Endodermal cell (in vitro differentiated cells): ENCODE data around the gene SENP2. TPM values are rescaled to one million over a fixed set of nuclear protein-coding genes. Genes with fewer than 3 reads are reported as not detected.

Experiments used
- DNase-seq: peaks from one replicate; pipeline ENCODE4 v3.0.0-alpha.2; 2017
- H3K27ac ChIP-seq: 2 replicates; pipeline ENCODE4 v1.5.1; 2013; ENCODE audit warnings: mild to moderate bottlenecking, low read depth, low read length, moderate library complexity
- H3K27me3 ChIP-seq: 2 replicates; pipeline ENCODE4 v1.6.1; 2013; ENCODE audit warnings: mild to moderate bottlenecking, low read length, moderate library complexity; ENCODE audit not compliant: insufficient read depth, control insufficient read depth, poor library complexity, severe bottlenecking
- H3K36me3 ChIP-seq: 2 replicates; pipeline ENCODE4 v1.7.0; 2013; ENCODE audit warnings: mild to moderate bottlenecking, low read length, moderate library complexity; ENCODE audit not compliant: control insufficient read depth, insufficient read depth
- H3K4me1 ChIP-seq: one replicate; pipeline ENCODE4 v1.7.0; 2013; ENCODE audit warnings: low read length; ENCODE audit not compliant: control insufficient read depth, insufficient read depth
- H3K4me3 ChIP-seq: 2 replicates; pipeline ENCODE4 v1.5.1; 2013; ENCODE audit warnings: mild to moderate bottlenecking, low read length, moderate library complexity
- H3K9ac ChIP-seq: 2 replicates; pipeline ENCODE4 v1.6.1; 2013; ENCODE audit warnings: mild to moderate bottlenecking, low read length, moderate library complexity; ENCODE audit not compliant: poor library complexity, severe bottlenecking; ENCODE audit errors: extremely low read depth
- H3K9me3 ChIP-seq: 2 replicates; pipeline ENCODE4 v1.6.1; 2013; ENCODE audit warnings: mild to moderate bottlenecking, low read length, moderate library complexity; ENCODE audit not compliant: control insufficient read depth
- H3K27ac Mint-ChIP-seq: 2 replicates; pipeline ENCODE4 v1.8.0; 2020; ENCODE audit warnings: mixed read lengths
- H3K27me3 Mint-ChIP-seq: 2 replicates; pipeline ENCODE4 v1.8.0; 2021; ENCODE audit warnings: mild to moderate bottlenecking, mixed read lengths; ENCODE audit not compliant: insufficient read depth
- H3K36me3 Mint-ChIP-seq: 2 replicates; pipeline ENCODE4 v1.8.0; 2020; ENCODE audit warnings: low read depth, mixed read lengths
- H3K4me1 Mint-ChIP-seq: 2 replicates; pipeline ENCODE4 v1.8.0; 2020; ENCODE audit warnings: mixed read lengths
- H3K4me3 Mint-ChIP-seq: 2 replicates; pipeline ENCODE4 v1.8.0; 2020; ENCODE audit warnings: mild to moderate bottlenecking, moderate library complexity, mixed read lengths
- H3K9me3 Mint-ChIP-seq: 2 replicates; pipeline ENCODE4 v1.8.0; 2020; ENCODE audit warnings: mild to moderate bottlenecking, mixed read lengths
- CTCF ChIP-seq: fragments of 200-600 bp; sonication (generic); conservative IDR thresholded peaks from 2 replicates; pipeline ENCODE4 v1.5.0; 2021; ENCODE audit warnings: antibody characterized with exemption, mild to moderate bottlenecking
- WGBS, 2 experiments: methylation state at CpG; one replicate each; pipeline versions ENCODE4 v1.1.5 to v1.1.7; 2013; ENCODE audit warnings: missing lambda C conversion rate in 2 of 2, mixed read lengths in 1 of 2; ENCODE audit not compliant: insufficient coverage in 1 of 2, insufficient read length in 1 of 2; 5-methylcytosine and 5-hydroxymethylcytosine counted together
- total RNA-seq, 2 donors: library from RNA; stranded (reverse); fragmentation: NEBNext Ultra II Directional in 1 of 2; extraction: Animal tissue kit (Norgen Biotek cat#: 25700) in 1 of 2; gene quantifications; 2 replicates in 1 of 2; 3 replicates in 1 of 2; pipeline ENCODE4 v1.2.1, GENCODE V29; 2021

Gene SENP2
- total RNA-seq, 2 donors from 2014 or later = 44.6 to 46.4 TPM

GRCh38 chr3:185540695-185541094, 45.4 kb upstream of the SENP2 start:
- Histone ChIP-seq H3K27me3 (no peaks in the 10 kb centered on the region), H3K27ac (no peak overlapping the region), H3K4me1 (no peaks in the 10 kb centered on the region), H3K9me3 (no peaks in the 10 kb centered on the region), H3K36me3 (no peaks in the 10 kb centered on the region), H3K9ac (no peak overlapping the region), H3K4me3 (no peak overlapping the region)
- no peak for TF ChIP-seq CTCF
- H3K4me1 Mint-ChIP-seq = peaks cover 5% of the 10 kb centered on the region
- no peaks in the 10 kb centered on the region for H3K9me3 Mint-ChIP-seq
- H3K27me3 Mint-ChIP-seq = no peaks in the 10 kb centered on the region
- no peak overlapping the region for H3K4me3 Mint-ChIP-seq
- H3K27ac Mint-ChIP-seq = no peak overlapping the region
- H3K36me3 Mint-ChIP-seq = no peaks in the 10 kb centered on the region
- no peak for DNase-seq
- WGBS, 2 experiments = 97 to 98% methylated on average over 4 to 5 of the region's 7 CpGs

GRCh38 chr3:185549122-185549521, 37.0 kb upstream of the SENP2 start:
- no peak overlapping the region for H3K27ac Mint-ChIP-seq
- no peaks in the 10 kb centered on the region for H3K36me3 Mint-ChIP-seq
- no peak overlapping the region for H3K9ac ChIP-seq
- no peak for DNase-seq
- WGBS, 2 experiments = 93% methylated on average over 2 of the region's 3 CpGs; no CpG with 5 or more reads in 1 of the 2 experiments
- H3K27ac ChIP-seq = no peak overlapping the region
- no peak for TF ChIP-seq CTCF
- H3K4me1 ChIP-seq = no peaks in the 10 kb centered on the region
- H3K4me3 ChIP-seq = no peak overlapping the region
- no peaks in the 10 kb centered on the region for H3K27me3 ChIP-seq
- H3K4me3 Mint-ChIP-seq = no peak overlapping the region
- H3K9me3 Mint-ChIP-seq = no peaks in the 10 kb centered on the region
- peaks cover 7% of the 10 kb centered on the region for H3K4me1 Mint-ChIP-seq
- no peaks in the 10 kb centered on the region for H3K27me3 Mint-ChIP-seq
- H3K36me3 ChIP-seq = no peaks in the 10 kb centered on the region
- no peaks in the 10 kb centered on the region for H3K9me3 ChIP-seq

GRCh38 chr3:185549651-185550111, 36.4 kb upstream of the SENP2 start:
- no peak overlapping the region for H3K4me3 Mint-ChIP-seq

More at GRCh38 chr3:185549651-185550111, 36.4 kb upstream of the SENP2 start:
- 86 to 94% methylated on average over 3 of the region's 3 CpGs for WGBS, 2 experiments
- Histone ChIP-seq H3K4me1 (no peaks in the 10 kb centered on the region), H3K9me3 (no peaks in the 10 kb centered on the region), H3K9ac (no peak overlapping the region), H3K36me3 (no peaks in the 10 kb centered on the region), H3K4me3 (no peak overlapping the region), H3K27ac (no peak overlapping the region), H3K27me3 (no peaks in the 10 kb centered on the region)
- Mint-ChIP-seq H3K27ac (no peak overlapping the region), H3K36me3 (no peaks in the 10 kb centered on the region), H3K9me3 (no peaks in the 10 kb centered on the region), H3K4me1 (peaks cover 7% of the 10 kb centered on the region), H3K27me3 (no peaks in the 10 kb centered on the region)
- no peak for DNase-seq
- TF ChIP-seq CTCF = no peak
